Kasumi-1 (cell line): ENCODE measurements around the gene TMPRSS3.

Experiments
- DNase-seq, 2 experiments: peaks; one replicate each; lab custom pipeline; 2025; lab: John Stamatoyannopoulos, UW

TMPRSS3 gene

DNA sequence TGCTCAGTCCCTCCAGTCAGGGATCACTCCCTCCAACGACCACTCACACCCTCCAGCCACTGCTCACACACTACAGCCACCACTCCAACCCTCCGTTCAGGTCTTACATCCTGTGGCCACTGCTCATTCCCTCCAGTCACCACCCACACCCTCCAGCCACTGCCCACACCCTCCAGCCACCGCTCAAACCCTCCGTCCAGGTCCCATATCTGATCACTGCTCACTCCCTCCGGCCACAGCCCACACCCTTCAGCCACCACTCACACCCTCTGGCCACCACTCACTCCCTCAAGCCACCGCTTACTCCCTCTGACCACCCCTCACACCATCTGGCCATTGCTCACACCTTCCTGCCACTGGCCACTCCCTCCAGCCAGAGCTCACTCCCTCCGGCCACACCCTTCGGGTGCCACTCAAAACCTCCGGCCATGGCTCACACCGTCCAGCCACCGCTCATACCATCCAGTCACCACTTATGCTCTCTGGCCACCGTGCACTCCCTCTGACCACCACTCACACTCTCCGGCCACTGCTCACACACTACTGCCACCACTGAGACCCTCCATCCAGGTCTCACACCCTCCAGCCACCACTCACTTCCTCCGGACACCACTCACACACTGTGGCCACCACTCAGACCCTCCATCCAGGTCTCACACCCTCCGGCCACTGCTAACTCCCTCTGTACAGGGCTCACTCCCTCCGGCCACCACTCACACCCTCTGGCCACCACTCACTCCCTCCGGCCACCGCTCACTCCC is 24.8 kb downstream of the TMPRSS3 start:
- no peak for DNase-seq

DNA sequence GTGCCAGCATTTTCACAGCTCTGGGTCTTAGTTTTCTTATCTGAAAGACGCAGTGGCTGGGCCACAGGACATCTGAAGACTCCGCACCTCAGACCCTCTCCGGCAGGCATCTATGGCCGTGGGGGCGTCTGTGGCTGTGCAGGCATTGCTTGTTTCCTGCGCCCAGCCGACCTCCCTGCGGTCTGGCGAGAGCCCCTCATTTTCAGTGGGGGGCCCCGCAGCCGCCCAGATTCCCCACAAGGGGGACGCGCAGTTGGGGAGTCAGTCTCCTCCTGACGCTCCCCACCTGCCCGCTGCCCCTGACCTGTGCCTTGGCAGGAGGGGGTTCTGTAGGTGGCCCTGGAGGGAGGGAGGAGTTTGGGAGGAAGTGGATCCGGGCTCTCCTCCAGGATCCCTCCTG is 26.0 kb downstream of the TMPRSS3 start:
- DNase-seq = no peak

DNA sequence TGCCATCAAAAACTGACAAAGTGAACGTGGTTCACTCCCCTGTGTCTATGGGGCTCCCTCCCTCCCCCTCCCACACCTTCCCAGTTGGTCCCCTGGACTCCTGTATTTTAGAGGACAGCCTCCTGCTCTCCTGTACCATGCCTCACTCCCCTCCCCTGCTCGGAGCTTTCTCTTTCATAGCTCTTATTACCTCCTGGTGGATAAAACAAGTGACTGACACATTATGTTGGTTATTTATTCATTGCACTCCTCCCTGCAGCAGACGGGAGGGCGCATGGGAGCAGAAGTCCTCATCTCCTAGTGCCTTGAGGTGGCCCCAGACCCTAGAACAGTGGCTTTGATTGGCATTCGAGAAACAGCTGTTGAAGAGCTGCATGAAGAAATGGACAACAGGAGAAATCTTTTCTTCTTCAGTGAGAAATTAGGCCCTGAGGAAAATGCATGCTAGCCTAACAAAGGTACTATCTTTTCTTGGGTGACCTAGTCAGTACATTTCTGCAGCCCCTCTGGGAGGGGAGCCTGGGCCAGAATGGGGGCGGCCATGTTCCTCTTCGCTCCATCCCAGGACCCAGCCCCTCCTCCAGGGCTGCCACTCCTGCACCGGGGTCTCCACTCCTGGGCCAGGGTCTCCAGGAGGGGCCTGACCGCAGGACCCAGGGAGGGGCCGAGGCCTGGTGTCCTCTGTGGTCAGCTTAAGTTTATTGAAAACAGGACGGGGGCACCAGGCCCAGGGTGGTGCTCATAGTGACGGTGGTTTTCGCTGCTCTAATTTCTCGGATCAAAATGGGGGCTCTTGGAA is 28.3 kb downstream of the TMPRSS3 start:
- DNase-seq = peak in 1 of 2 experiments; percentile 1

DNA sequence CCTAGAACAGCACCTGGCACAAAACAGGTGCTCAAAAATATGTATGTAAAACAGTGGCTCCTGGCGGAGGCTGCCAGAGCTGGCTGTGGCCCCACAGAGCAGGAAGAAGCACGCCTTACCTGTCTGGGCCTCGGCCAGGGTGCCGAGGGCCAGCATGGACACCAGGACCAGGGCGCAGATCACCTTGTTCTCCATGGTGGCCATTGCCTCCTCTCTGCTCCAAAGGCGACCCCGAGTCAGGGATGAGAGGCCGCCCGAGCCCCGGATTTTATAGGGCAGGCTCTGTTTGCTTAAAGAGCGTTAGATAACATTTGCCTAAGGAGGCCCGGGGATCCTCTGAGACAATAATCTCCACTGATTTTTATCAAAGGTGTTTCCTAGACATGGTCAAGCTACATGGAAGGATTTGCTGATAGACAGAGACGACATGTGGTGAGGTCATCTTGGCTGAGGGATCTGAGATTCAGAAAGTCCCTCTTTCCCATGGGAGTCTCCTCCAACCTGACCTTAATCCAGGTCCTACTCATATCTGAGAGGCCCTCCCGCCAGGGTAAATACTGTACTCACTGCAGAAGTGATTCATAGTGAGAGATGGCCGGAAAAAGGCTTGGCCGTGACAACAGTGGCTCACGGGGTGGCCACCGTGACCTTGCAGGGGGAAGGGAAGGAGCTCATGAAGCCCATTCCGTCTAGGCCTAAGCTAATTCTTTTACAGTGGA is 29.4 kb downstream of the TMPRSS3 start, which contains the start of gene TFF1:
TSS of gene TFF1 (minus strand) at position 244 of the 719 bp plus-strand sequence. CDS start at position 204, 40 bp downstream.
- DNase-seq = no peak

DNA sequence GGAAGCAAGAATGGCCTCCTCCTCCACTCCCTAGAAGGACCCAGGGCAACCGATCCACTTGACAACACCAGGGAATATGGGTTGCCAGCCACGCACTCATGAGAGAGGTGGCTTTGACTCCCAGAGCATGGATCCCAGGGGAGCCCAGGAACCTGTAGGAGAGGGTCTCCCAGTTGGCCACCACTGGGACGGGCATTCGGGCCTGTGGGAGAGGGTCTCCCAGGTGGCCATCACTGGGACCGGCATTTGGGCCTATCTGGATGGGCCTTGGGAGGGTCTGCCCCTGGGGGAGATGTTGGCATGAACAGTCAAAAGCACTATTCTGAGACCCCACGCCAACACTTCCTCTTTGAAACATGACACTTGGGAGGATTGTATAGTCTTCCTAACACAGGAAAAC is 30.1 kb downstream of the TMPRSS3 start:
- peak; percentile 2 to 13 for DNase-seq

DNA sequence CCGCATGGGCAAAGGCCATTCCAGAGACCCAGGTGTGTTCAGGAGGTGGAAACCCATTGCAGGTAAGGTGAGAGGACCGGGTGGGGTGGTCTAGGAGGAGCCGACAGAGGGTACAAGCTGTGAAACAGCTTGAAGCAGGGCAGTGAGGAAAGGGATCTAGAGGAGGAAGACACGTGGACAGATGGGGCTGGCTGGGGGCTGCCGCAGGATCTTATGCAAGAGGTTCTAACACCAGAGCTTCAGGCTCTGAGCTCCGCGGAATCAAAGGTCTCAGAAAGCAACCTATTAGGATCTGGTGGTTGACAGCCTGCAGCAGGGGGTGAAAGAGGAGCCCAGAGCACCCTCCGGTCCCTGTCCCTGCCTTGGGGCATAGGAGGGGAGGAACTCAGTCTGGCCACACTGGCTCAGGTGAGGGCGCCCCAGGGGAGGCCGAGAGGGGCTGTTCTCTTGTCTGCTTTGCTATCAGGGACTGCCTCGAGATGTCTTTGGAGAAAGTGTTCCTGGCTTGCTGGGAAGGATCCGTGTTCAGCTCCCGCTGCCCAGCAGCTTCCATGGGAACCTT is 31.5 kb downstream of the TMPRSS3 start:
- peak; percentile 76 to 80 for DNase-seq

DNA sequence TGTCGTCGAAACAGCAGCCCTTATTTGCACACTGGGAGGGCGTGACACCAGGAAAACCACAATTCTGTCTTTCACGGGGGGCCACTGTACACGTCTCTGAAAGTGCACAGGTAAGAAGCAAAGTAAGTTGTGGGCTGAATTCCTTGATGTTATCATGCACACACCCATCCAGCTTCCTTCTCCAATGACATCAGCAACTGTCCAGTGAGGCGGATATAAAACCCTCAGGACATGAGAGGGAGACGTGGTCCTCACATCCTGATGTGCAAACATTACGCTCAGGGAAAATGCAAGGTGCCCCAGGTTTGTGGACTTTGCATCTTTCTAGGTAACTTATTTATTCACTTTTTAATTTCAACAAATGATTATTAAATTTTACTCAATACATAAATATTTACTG is 32.5 kb downstream of the TMPRSS3 start:
- DNase-seq = no peak

DNA sequence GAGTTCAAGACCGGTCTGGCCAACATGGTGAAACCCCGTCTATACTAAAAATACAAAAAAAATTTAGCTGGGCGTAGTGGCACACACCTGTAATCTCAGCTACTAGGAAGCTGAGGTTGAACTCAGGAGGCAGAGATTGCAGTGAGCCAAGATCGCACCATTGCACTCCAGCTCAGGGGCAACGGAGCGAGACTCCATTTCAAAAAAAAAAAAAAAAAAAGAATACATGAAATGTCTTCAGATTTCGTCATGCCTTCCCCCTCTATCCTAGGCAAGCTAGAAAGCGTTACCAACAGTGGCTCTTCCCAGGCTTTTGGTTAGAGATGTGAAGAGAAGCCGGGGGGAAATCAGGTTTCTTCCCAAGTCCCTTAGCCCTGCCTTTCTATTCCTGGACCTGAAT is 33.2 kb downstream of the TMPRSS3 start:
- no peak for DNase-seq

DNA sequence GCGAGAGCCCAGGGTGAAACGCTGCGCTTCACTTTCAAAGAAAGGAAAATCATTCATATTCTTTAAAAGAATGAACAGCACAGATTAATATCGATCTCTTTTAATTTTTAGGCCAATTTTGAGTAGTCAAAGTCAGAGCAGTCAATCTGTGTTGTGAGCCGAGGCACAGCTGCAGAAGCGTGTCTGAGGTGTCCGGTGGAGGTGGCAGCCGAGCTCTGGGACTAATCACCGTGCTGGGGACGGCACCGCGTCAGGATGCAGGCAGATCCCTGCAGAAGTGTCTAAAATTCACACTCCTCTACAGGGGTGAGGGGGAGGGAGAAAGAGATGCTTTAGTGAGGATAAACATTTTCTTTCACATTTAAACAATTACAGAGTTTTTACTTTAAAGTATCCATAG is 33.7 kb downstream of the TMPRSS3 start:
- no peak for DNase-seq

DNA sequence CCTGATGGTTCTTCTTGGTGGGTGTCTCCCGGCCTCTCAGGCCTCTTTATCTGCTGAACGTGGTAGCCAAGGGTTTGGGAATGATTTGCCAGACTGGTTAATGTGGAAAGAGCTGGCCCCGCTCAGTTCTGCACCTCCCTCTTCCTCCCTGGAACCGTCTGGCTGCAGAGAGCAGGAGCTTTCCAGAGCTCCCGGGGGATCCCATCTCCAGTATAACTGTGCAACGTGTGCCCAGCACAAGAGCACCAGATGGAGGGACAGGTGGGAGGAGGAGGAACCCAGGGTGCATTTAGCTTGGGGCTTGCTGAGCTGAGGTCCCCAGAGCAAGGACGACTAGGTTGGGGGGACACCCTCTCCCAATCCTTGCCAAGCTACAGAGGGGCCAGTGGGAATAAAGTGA is 34.6 kb downstream of the TMPRSS3 start:
- DNase-seq = no peak

DNA sequence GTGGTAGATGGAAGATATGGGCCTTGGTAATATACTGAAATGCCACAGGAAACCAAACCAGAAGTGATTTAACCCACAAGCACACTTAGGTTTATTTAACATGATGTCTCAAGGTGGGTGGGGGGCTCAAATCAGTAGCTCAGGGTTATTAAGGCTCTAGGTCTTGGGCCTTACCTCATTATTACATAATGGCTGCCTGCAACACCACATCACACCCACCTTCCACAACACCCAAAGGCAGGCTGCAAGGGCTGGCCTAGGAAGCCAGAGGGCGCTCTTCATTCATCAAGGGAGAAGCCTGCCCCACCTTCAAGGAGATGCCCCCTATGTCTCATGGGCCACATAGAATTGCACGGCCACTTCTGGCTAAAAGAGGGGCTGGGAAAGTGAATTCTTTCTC is 35.5 kb downstream of the TMPRSS3 start:
- peak in 1 of 2 experiments; percentile 1 for DNase-seq

DNA sequence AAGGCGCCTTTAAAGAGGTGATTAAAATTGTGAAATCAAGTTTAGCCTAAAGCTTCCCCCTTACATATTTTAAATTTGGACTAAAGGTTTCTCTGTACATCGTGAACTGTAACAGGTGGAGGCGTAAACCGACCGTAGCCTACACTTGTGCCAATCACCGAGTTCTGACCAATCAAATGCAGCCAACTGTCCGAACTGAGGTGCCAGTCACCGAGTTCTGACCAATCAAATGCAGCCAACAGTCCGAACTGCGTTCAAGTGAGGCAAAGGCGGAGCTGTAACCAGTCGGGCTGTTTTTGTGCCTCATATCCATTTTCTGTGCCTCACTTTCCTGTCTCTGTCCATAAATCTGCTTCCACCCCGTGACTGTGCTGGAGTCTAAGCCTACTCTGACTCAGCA is 36.9 kb downstream of the TMPRSS3 start:
- no peak for DNase-seq

DNA sequence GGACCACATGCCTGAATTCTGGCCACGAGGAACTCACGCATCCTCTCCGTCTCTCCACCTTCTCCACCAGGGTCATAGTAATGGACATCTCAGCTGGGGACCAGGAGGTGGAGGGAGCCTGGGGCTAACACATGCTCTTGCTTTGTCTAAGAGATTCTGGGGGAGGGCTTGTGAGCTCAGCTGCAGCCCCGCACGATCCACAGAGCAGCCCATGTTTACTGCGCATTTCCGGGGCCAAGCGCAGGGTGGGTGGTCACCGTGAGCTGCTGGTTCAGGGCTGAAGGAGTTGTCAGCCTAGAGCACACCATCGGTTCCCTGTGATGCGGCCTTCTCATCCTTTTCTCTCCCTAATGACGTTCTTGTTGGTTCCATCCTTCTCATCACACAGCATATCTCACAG is 37.6 kb downstream of the TMPRSS3 start:
- no peak for DNase-seq

DNA sequence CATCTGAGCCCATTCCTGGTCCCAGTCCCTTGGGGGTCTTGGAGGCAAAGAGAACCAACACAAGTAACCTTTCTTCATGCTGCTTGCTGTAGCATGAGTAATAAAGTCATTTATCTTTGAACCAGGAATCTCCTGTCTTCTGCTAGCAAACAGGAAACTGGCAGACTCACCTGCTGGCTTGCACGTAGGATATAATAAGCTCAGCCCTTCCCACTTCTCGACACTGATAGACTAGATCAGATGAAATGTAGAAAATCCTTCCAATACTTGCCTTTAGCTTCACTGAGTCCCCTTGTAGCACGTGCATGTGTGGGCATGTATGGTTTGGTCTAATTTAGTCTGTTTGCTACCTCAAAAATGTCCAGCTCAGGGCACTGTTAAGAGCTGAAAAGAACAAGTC is 38.5 kb downstream of the TMPRSS3 start:
- no peak for DNase-seq

DNA sequence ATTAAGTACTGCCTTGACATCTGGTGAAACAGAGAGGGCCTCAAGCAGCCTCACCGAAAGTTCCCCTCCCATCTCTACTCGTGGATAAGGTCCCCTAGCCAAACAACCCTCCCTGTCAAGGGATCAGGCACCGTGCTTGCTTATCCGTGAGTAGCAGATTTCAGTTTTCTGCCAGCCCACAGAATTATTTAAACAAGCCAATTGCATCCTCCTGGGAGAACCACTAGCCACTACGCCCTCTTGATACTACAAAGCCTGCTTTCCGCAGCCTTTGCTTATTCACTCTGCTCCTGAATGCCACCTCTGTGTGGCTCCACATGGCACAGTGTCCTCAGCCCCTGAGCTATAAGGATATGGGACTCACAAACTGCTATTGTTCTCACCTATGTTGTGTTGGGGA is 39.2 kb downstream of the TMPRSS3 start:
- DNase-seq = no peak

DNA sequence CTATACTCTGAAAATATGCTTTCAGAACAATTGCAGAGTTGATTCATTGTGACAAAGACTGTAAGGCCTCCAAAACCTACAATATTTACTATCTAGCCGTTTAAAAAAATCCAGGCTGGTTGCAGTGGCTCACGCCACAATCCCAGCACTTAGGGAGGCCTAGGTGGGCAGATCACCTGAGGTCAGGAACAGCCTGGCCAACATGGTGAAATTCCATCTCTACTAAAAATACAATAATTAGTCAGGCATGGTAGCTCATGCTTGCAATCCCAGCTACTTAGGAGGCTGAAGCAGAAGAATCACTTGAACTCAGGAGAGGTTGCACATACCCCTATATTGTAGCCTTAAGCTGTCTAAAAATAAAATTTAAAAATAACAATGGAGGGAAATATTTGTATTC is 39.8 kb downstream of the TMPRSS3 start:
- no peak for DNase-seq

DNA sequence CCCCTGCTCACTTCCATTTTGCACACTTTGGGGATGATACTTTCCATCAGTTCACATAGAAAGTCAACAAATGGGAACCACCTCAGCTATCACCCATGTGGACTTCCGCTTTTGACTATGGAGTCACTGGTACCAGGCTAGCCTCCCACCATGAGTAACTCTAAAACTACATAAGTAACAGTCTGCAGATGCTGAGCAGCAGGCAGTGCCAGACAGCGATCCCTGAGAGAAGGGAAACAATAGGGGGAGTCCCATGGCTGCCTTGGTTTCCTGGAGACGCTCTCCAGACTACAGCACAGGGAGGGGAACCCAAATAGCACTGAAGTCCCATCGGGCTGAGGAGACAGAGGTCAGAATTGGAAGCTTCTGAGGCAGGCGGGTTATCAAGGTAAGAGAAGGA is 42.2 kb downstream of the TMPRSS3 start:
- DNase-seq = no peak

DNA sequence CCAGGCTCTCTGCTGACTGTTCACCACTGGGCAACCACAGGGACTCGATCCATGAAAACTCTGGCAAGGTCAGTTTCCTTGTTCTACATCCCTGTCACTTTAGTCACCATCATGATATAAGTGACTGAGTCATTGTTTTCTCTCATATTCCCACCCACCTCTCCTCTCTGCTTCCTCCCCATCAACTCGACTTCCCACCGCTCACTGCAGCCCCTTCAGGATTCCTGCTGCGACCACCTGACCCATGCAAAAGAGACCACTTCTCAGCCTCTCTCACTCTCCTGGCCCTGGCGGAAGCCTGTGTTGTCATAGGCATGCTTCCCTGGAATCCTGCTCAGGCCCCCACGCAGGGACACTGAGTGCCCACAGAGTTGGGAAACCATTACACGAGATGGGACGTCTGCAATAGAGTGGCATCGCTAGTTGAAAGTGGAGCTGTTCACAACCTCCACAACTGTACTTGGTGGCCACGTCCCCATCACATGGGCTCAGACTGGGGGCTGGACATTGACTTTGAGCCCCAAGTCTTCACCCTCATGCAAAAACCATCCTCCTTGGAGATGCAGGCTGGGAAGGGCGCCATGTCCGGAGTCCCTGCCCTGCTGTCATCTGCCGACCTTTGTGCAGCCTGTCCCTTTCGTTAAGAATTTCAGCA is 43.3 kb downstream of the TMPRSS3 start:
- DNase-seq = no peak

DNA sequence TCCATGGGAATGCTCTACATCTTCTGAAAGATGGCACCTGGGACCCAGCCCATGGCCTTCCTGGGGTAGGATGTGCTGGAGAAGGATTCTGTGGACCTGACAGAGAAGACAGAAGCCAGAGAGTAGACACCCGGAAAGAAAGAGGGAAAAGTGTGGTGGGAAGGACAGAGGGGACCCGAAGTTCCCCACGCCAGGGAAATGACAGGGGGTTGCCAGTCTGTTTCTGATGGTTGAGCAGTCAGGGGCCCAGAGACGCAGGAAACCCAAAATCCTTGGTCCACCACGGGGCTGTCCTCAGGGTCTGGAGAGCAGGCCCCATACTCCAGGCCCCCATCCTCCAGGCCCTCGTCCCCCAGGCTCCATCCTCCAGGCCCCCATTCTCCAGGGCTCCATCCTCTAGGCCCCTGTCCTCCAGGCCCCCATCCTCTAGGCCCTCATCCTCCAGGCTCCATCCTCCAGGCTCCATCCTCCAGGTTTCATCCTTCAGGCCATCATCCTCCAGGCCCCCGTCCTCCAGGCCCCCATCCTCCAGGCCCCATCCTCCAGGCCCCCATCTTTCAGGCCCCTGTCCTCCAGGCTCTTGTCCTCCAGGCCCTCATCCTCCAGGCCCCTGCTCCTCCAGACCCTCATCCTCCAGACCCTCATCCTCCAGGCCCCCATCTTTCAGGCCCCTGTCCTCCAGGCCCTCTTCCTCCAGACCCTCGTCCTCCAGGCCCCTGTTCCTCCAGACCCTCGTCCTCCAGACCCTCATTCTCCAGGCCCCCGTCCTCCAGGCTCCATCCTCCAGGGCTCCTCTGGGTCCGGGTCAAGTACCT is 44.0 kb downstream of the TMPRSS3 start:
- no peak for DNase-seq

DNA sequence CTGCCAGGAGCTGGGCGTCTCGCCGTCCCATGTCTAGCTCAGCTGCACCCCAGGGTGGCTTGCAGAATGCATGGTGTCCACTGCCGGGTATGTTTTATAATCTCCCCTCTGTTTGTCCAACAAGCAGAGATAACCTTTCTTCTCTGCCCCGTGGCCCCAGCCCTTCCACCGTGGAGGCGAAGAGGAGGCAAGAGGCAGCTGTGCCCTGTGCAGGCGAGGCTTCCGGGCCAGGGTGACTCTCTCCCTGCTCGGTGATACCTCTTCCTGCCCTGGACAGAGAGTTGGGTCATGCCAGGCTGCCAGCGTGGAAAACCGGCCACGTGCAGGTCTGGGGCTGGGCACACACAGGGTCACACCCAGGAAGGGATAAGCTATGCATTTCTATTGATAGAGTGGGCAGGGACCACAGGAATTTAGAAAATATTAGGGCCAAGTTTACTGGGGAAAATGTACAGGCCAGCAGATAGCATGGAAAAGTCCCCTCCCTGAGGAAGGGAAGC is 44.9 kb downstream of the TMPRSS3 start, which contains the start of gene TFF2:
TSS of gene TFF2 (minus strand) at position 68 of the 500 bp plus-strand sequence. CDS start at position 31, 37 bp downstream.
- DNase-seq = no peak
